CD1c-positive myeloid dendritic cell (primary cell): Measurements from ENCODE around the gene C19orf67.

Experiments
- DNase-seq: peaks from one replicate; pipeline ENCODE4 v3.0.0-alpha.2; 2016; ENCODE audit errors: extremely low spot score

C19orf67 gene

DNA sequence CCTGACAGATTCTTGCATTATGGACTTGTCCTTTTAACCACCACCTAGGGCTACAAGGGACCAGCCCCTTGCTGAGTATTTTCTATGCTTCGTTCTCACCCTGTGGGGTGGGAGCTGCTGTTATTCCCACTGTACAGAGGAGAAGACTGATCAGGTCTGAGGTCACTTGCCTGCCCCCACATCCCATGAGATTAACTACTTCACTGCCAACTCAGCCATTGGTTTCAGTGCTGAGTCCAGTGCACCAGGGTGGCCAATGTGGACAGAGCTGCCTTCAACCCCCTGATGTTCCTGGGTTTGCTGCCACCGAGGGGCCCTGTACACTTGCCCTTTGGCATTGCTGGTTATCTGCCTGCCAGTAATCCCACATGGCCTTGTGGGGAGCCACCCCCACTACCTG is 25.1 kb upstream of the C19orf67 start:
- DNase-seq: no peak

DNA sequence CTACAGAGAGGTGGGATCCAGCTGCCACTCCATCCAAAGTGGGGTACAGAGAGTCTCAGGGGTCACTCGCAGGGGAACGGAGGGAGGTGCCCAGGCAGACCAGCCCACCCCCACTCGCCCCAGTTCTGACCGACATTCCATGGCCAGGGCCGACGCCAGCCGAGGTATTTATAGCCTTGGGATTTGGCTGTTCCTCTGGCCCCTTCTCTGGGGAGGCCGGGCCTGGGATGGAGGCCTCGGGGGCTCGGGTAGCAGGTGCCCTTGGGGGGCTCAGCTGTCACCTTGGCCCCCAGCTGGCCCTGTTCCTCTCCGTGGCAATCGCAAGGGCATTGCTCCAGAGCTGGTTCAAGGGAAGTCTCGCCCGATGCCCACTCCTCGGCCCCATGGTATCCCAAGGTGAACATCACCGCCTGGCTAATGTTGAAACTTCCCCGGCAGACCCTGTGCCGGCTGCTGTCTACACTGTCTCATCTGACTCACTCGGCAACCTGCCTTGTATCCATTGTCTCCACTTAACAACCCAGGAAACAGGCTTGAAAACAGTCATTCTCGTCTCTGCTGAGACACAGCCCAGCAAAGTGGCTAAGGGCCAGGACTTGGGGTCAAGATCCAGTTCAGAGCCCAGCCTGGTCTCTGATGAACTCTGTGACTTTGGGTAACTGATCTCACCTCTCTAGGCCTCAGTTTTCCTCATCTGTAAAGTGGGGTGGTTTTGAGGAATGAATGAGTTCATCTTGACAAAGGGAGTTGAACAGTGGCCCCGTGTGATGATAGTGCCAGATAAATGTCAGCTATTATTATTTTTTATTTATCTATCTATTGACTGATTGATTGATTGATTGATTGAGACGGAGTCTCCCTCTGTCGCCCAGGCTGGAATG is 22.2 kb upstream of the C19orf67 start:
- no peak for DNase-seq

DNA sequence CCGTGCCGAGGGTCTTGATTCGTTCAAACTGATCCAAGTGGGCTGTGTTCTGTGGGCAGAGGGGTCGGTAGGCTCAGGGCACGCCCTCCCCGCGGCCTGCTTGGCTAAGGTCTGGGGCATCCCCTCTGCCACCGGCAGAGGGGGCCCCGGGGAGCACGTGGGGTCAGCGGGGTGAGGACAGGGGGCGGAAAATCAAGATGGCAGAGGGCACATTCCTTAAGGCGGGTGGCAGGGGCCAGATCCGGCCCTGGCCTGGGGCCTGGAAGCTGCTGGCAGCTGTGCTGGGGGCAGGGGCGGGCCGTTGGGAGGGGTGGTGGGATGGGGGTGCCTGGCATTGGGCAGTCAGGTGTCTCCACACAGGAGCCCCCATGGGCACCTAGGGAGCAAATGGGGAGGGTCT is 21.3 kb upstream of the C19orf67 start:
- DNase-seq: no peak

DNA sequence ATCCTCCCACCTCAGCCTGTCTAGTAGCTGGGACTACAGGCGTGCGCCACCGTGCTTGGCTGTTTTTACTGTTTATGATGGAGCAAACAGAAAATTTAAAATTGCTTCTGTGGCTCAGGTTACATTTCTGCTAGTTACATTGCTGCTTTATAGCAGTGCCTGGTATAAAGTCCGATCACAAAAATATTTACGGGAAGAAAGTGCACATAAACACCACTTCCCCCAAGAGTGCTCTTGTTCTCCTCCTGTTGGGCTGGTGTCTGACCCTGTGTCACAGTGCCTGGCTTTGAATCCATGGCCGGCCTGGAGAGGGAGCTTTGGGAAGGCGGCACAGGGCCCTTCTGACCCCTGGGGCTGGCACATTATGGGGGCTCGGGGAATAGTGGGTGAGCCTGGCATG is 20.1 kb upstream of the C19orf67 start:
- no peak for DNase-seq

DNA sequence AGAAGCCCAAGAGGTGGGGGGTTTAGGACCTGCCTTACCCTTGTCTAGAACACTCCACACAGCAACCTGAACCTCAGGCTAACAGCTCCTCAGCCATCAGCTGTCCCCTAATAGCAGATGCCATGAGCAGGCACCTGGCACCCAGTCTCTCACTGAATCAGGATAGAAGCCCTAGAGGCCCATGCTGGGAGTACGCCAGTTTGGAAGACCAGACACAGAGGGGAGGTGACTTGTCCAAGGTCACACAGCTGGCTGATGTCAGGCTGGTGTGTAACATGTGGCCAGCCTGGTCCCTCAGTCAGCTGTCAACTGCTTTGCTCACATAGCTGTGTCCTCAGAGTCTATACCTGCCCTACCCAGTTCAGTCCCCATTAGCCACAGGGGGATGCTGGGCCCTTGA is 17.7 kb upstream of the C19orf67 start:
- no peak for DNase-seq

DNA sequence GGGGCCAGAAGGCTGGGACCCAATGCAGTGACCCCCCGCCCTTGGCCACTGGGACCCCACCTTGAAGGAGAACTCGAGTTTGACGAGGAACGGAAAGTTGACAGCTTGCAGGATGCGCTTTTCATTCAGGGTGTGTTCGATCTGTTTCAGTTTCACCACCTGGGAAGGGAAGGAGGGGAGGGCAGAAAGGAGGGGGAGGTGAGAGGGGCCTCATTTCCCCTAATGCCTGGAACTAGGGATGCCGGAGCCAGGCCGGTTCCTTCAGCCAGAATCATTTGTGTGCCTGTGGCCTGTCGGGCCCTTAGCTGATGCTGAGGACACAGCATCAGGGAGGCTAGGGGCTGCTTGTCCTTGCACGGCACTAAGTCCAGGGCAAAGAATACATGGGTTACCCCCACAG is 17.2 kb upstream of the C19orf67 start:
- DNase-seq: no peak

DNA sequence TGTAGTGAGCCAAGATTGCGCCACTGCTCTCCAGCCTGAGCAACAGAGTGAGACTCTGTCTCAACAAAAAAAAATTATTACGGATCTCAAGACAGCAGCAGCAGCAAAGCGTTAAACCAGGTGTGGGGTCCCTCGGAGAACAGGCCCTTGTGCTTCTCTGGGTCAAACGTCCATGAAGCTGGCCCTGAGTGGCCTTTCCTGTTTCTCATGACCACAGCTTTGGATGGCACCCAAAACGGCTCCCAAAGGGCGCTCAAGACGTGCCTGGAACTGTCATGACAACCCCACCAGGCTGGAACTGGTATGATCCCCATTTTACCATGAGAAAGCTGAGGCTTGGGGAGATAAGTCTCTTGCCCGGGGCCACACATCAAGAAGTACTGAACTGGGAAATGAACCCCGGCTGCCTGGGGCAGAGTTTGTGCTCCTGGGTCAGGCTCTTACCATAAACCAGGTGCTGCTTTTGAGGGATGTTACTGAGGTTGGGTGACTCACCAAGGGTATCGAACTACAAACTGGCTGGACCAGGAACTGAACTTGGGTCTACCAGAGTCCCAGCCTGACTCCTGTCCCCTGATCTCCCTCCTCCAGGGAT is 16.6 kb upstream of the C19orf67 start:
- no peak for DNase-seq

DNA sequence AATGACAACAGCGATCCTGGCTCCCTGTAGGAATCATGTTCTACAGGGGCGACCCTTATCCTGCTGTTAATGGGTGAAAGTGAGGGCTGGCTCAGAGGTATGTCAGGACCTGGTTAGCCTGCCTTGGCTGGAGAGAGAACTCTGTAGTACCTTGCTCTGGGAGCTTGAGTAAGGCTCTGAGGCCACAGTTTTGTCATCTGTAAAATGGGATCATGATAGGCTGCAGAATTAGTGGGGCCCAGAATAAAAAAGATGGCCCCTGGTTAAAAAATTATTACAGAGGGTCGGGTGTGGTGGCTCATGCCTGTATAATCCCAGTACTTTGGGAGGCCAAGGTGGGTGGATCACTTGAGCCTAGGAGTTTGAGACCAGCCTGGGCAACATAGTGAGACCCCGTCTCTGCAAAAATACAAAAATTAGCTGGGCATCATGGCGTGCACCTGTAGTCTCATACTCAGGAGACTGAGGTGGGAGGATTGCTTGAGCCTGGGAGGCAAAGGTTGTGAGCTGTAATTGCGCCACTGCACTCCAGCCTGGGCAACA is 15.5 kb upstream of the C19orf67 start:
- DNase-seq: no peak

DNA sequence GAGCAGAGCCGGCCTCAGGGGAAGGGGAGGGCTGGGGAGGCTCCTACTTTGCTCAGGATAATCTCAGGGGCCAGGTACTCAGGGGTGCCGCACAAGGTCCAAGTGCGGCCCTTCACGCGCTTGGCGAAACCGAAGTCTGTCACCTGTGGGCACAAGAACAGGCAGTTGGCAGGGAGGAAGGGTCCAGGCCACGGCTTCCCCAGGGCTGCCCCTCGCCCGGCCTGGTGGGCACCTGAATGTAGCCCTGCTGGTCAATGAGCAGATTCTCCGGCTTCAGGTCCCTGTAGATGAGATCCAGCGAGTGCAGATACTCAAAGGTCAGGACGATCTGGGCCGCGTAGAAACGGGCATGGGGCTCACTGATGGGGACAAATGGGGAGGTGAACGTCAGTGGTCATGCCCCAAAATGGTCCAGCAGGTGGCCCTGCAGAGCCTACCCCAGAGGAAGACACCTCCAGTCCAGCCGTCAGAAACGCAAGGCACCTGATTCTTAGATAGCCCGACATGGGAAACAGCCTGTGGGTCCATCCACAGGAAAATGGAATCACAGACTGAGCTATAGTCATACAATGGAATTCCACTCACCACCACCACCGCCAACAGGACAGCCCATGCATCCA is 12.1 kb upstream of the C19orf67 start:
- no peak for DNase-seq

DNA sequence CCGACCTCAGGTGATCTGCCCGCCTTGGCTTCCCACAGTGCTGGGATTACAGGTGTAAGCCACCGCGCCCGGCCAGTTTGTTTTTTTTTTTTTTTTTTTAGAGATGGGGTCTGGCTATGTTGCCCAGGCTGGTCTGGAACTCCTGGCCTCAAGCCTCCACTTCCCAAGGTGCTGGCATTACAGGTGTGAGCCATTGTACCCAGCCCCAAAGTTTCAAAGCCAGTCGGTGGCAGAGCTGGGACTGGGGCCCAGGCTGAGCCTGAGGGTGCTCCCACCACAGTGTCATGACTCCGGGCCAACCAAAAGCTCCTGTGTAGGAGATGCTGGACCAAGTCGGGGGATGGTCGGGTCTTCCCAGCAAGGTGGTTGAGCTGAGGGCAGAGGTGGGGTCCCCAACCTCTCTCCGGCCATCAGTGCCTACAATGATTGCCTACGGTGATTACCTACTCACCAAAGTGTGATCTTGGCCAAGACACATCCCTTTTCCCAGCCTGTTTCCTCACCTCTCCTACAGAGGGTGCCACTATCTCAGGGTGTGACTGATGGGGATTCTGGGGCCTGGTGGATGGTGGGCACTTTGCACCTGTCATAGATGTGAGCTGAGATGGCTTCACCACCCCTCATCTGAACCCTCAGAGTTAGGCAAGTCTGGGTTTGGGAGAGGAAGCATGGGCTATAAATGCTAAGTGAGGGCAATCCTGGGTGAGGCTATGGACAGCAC is 10.8 kb upstream of the C19orf67 start:
- no peak for DNase-seq

DNA sequence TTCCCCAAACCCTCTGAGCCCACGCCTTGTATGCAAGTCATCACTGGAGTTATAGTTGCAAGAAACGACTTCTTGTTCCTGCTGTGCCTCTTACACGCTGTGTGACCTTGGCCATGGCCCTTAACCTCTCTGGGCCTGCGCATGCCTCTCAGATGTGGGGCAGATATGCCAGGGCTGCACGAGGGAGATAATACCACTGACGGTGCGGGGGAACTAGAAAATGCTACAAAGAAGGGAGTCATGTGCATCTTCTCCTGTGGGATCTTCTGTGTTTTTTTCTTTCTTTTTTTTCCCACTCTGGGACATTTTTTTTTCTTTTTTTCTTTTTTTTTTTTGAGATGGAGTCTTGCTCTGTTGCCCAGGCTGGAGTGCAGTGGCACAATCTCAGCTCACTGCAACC is 9.3 kb upstream of the C19orf67 start:
- DNase-seq: no peak

DNA sequence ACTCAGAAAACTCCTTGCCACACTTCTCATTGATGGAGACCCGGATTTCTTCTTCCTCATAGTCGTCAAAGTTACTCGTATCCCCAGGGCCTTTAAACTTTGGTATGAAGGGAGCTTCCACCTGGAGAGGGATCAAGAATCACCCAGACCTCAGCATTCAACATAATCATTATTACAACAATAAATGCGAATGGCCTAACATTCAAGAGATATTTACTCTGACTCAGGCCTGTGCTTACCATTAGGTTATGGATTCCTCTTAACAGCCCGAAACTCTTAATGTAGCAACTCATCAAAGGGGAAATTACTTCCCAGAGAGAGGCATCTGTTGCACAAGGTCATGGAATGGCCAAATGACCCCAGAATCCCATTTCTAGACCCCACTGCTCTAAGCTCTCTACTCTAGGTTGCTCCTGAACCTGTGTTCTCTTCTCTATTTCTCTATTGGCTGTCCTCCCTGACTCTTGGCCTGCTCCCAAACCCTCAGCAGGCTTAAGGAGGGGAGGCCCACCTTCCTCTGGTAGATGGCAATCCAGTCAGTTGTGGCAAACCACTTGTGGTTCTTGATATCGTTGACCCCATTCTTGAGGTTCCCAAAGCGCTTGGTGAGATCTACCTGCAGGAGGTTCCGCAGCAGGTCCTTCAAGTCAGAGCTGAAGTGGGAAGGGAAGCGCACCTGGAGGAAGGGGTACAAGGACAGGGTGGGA is 7.7 kb upstream of the C19orf67 start:
- DNase-seq: no peak

DNA sequence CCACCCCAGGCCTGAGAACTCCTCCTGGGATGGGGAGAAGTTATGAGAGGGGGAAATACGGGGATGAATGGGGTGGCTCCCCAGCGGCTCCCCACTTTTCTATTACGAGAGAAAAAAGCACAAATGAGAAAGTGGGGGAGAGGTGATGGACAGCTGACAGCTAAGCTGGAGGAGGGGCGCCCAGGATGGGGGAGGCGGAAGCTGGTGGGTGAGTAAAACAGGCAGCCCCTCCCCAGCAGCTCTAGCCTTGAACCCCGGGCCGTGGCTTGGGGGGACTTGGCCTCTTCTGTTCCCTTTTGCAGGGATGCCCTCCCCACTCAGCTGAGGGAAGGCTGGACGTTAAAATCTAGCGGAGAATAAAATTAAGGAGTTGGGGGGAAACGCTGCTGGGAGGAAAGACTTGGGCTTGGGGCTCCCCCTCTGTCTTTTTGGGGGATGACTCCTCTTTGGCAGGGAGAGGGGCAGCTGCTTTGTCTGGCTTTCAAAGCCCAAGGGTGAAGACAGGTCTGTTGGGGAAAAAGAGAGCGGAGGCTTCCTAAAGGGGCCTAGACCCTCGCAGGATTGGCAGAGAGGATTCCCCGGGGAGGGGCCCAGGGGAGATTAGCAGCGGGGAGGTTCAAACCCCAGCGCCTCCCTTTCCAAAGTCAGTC is 6.4 kb upstream of the C19orf67 start:
- no peak for DNase-seq

DNA sequence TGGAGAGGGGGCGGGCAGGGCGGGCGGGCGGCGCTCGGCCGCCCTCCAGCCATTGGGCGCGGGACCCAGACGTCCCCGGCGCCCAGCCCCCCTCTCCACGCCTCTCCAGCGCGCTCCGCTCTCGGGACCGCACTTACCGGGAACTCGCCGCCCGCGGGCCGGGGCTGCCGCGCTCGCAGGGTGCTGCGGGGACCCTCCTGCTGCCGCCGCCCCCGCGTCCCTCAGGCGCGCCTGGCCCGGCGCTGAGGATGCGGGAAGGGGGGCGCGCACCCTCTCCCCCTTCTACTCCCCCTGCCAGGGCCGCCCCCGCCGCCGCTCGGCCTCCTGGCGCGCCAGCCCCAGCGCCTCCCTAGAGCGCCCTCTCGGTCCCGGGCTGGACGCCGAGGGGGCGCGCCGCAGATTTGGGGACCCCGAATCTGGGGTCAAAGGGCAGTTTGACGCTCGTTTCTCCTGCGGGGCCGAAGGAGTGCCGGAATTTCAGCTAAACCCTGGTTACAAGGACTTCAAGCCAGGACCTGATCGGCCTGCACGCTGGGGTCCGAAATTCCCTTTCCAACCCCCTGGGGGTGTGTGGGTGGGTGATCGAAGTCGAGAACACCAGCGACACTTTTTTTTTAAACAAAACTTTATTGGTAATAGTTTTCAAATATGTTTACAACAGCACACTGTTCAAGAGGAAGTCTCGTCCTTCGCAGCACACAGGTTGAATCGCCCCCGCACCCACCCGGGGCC is 5.7 kb upstream of the C19orf67 start:
- DNase-seq: peak; percentile 87

DNA sequence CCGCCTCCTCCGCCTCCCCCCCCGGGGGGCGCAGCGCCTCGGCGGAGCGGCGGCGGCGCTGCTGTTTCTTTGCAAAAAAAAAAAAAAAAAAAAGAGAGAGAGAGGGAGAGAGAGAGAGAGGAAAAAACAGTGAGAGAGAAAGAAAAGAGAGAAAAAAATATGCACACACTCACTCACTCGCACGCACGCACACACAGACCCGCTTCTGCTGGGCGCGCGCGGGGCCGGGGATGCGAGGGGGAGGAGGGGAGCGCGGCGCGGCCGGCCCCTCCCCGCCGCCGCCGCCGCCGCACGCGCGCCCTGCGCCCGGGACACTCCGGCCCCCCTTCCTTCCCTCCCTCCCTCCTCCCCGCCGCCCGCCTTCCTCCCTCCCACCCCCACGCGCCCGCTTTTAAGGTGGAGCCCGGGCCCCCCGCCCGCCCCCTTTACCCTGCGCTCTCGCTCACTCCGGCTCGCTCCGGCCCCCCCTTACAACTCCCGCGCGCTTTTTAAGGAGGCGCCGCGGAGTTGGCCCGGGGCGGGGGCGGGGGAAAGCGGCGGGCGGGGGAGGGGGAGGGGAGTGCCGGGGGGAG is 5.0 kb upstream of the C19orf67 start, which contains the start of gene SAMD1:
SAMD1 (minus strand) TSS at position 243 of the 572 bp plus-strand sequence.
- peak; percentile 80 for DNase-seq

DNA sequence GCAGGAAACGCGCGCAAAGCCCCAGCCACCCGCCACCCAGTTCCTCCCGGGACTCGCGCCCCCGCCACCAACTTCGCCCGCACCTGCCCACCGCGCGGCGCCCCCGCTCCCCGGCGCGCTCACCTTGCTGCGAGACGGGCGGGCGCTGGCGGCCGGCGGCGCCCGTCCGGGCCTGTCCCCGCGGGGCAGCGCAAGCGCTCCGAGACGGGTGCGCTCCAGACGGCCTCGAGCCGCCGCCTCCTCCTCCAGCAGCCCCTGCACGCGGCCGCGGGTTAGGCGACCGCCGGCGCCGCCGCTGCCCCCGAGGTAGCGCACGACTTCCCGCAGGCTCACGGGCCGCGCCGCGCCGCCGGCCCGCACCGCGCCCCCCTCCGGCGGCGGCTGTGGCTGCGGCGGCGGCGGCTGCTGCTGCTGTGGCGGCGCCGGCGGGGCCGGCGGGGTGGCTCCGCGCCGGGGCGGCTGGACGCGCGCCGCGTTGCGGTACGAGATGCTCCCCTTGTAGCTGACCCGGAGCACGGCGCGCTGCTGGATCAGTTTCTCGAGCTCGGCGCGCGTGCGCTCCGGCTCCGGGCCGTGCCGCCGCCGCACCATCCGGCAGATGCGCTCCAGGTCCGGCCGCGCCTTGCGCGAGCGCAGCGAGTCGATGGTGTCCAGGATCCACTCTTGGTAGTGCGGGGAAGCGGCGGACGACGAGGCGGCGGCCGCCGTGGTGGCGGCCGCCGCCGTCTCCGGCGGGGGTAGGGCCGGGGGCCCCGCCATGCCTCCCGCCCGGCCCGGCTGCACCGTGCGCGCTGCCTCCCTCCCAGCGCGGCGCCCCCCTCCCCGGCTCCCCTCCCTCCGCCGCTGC is 4.3 kb upstream of the C19orf67 start:
- peak; percentile 67 for DNase-seq

DNA sequence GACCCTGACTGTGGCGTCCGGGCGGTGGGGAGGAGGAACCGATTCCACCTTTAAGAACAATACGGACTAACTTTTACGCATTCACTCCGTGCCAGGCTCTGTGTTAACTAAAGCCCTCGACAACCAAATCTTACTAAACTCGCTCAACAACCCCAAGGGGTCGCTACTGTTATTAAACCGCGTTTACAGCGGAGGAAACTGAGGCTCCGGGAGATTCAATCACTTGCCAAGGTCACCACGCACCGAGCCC is 3.8 kb upstream of the C19orf67 start:
- no peak for DNase-seq

DNA sequence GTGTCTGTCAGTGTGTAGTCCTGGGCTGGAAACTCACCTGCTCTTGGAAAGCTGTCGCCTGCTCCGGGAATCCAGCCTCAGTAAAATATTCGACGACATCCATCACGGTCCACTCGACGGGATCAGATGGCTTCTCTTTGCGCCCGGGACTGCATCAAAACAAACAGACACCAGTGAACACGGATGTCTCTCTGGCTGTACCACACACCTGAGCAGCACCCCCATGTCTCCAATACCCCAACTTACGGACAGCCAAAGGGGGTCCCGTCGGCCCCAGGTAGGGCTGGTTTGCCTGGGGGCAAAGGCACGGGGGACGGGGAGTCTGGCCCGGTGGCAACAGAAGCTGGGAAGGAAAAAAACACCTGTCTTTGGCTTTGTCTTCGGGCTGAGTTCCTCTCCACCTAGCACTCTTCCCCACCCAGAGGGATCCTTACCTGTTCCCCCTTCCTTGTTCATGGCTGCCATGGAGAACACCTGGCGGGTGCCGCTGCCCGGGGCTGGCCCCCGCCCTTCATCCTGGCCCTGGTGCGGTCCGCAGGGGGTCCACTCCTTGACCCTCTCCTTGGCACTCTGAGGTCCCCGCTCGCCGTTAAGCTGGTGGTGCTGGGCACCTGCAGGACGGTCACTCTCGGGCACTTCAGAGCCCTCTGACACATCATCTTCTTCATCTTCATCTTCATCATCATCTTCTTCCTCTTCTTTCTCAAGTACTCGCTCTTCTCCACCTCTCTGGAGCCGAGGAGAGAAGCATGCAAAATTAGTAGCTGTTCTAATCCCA is 3.2 kb upstream of the C19orf67 start:
- DNase-seq: no peak
